ENCODE measurements around the gene ZNF646. TPM values are rescaled to one million over a fixed set of nuclear protein-coding genes. Genes with fewer than 3 reads are reported as not detected.

Gene ZNF646
- polyA plus RNA-seq, 1 donor from 2014 or later = 8.5 TPM

GRCh38 chr16:31080035-31080629 is 5.9 kb downstream of the ZNF646 start:
- Histone ChIP-seq H3K4me3 (ENCODE audit: low read length) (no peak overlapping the region), H3K27me3 (ENCODE audit: insufficient read depth, low read depth, low read length) (no peaks in the 10 kb centered on the region), H3F3A (ENCODE audit: insufficient read depth, low read length, poor library complexity, severe bottlenecking) (no peaks in the 10 kb centered on the region), H3K79me2 (replicated peaks; ENCODE audit: insufficient read depth, low read length) (peaks cover 14% of the 10 kb centered on the region), H3K9me3 (ENCODE audit: low read length) (no peaks in the 10 kb centered on the region), H3K9ac (ENCODE audit: low read length) (no peak overlapping the region), H3K27ac (ENCODE audit: low read length) (no peak overlapping the region), H4K20me1 (ENCODE audit: insufficient read depth) (no peaks in the 10 kb centered on the region), H3K4me2 (ENCODE audit: low read length) (no peak overlapping the region), H3K9me2 (ENCODE audit: insufficient read depth, low read length) (no peaks in the 10 kb centered on the region), H2AFZ (ENCODE audit: low read depth, low read length) (no peak overlapping the region), H3K36me3 (ENCODE audit: insufficient read depth, low read length) (peaks cover 11% of the 10 kb centered on the region)
- TF ChIP-seq SMC3 (conservative IDR thresholded peaks at IDR 0.05; ENCODE audit: poor library complexity) = no peak
- no peak for TF ChIP-seq EZH2 (IDR thresholded peaks at IDR 0.05; ENCODE audit: borderline replicate concordance, insufficient read depth, low read length, poor library complexity, severe bottlenecking)
- no peak for TF ChIP-seq EP300 (conservative IDR thresholded peaks at IDR 0.05; ENCODE audit: poor library complexity, severe bottlenecking)
- TF ChIP-seq MXI1 (conservative IDR thresholded peaks at IDR 0.05; ENCODE audit: poor library complexity, severe bottlenecking) = no peak
- TF ChIP-seq TAF1 (IDR thresholded peaks at IDR 0.05; ENCODE audit: low read depth) = no peak
- TF ChIP-seq, protein P1, sequence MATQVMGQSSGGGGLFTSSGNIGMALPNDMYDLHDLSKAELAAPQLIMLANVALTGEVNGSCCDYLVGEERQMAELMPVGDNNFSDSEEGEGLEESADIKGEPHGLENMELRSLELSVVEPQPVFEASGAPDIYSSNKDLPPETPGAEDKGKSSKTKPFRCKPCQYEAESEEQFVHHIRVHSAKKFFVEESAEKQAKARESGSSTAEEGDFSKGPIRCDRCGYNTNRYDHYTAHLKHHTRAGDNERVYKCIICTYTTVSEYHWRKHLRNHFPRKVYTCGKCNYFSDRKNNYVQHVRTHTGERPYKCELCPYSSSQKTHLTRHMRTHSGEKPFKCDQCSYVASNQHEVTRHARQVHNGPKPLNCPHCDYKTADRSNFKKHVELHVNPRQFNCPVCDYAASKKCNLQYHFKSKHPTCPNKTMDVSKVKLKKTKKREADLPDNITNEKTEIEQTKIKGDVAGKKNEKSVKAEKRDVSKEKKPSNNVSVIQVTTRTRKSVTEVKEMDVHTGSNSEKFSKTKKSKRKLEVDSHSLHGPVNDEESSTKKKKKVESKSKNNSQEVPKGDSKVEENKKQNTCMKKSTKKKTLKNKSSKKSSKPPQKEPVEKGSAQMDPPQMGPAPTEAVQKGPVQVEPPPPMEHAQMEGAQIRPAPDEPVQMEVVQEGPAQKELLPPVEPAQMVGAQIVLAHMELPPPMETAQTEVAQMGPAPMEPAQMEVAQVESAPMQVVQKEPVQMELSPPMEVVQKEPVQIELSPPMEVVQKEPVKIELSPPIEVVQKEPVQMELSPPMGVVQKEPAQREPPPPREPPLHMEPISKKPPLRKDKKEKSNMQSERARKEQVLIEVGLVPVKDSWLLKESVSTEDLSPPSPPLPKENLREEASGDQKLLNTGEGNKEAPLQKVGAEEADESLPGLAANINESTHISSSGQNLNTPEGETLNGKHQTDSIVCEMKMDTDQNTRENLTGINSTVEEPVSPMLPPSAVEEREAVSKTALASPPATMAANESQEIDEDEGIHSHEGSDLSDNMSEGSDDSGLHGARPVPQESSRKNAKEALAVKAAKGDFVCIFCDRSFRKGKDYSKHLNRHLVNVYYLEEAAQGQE (IDR thresholded peaks at IDR 0.05; ENCODE audit: borderline replicate concordance) = no peak
- TF ChIP-seq, protein P2, sequence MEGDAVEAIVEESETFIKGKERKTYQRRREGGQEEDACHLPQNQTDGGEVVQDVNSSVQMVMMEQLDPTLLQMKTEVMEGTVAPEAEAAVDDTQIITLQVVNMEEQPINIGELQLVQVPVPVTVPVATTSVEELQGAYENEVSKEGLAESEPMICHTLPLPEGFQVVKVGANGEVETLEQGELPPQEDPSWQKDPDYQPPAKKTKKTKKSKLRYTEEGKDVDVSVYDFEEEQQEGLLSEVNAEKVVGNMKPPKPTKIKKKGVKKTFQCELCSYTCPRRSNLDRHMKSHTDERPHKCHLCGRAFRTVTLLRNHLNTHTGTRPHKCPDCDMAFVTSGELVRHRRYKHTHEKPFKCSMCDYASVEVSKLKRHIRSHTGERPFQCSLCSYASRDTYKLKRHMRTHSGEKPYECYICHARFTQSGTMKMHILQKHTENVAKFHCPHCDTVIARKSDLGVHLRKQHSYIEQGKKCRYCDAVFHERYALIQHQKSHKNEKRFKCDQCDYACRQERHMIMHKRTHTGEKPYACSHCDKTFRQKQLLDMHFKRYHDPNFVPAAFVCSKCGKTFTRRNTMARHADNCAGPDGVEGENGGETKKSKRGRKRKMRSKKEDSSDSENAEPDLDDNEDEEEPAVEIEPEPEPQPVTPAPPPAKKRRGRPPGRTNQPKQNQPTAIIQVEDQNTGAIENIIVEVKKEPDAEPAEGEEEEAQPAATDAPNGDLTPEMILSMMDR (IDR thresholded peaks at IDR 0.05; ENCODE audit: poor library complexity, severe bottlenecking) = no peak
- TF ChIP-seq POLR2AphosphoS5 (IDR thresholded peaks at IDR 0.05) = no peak
- no peak for TF ChIP-seq RAD21 (conservative IDR thresholded peaks at IDR 0.05)

DNA sequence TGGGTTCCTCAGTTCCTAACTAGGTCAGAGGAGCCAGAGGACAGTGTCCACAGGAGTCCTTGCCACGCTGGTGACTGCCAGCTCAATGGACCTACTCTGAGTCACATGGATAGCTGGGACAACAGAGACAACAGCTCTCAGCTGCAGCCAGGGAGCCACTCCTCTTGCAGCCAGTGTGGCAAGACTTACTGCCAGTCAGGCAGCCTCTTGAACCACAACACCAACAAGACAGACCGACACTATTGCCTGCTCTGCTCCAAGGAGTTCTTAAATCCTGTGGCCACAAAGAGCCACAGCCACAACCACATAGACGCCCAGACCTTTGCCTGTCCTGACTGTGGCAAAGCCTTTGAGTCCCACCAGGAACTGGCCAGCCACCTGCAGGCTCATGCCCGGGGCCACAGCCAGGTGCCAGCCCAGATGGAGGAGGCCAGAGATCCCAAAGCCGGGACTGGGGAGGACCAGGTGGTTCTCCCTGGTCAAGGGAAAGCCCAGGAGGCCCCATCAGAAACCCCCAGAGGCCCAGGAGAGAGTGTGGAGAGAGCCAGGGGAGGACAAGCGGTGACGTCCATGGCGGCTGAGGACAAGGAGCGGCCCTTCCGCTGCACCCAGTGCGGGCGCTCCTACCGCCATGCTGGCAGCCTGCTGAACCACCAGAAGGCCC is 6.7 kb downstream of the ZNF646 start:
- Histone ChIP-seq H3K4me3 (ENCODE audit: low read length) (no peak overlapping the region), H3F3A (ENCODE audit: insufficient read depth, low read length, poor library complexity, severe bottlenecking) (no peaks in the 10 kb centered on the region), H3K36me3 (ENCODE audit: insufficient read depth, low read length) (peaks cover 11% of the 10 kb centered on the region), H2AFZ (ENCODE audit: low read depth, low read length) (no peak overlapping the region), H4K20me1 (ENCODE audit: insufficient read depth) (no peaks in the 10 kb centered on the region), H3K27ac (ENCODE audit: low read length) (no peak overlapping the region), H3K9ac (ENCODE audit: low read length) (no peak overlapping the region), H3K4me2 (ENCODE audit: low read length) (no peak overlapping the region), H3K27me3 (ENCODE audit: insufficient read depth, low read depth, low read length) (no peaks in the 10 kb centered on the region), H3K9me3 (ENCODE audit: low read length) (no peaks in the 10 kb centered on the region), H3K9me2 (ENCODE audit: insufficient read depth, low read length) (no peaks in the 10 kb centered on the region), H3K79me2 (replicated peaks; ENCODE audit: insufficient read depth, low read length) (peaks cover 7% of the 10 kb centered on the region)
- TF ChIP-seq, protein P2 (IDR thresholded peaks at IDR 0.05; ENCODE audit: poor library complexity, severe bottlenecking) = no peak
- TF ChIP-seq RAD21 (conservative IDR thresholded peaks at IDR 0.05) (no peak), MXI1 (conservative IDR thresholded peaks at IDR 0.05; ENCODE audit: poor library complexity, severe bottlenecking) (no peak), TAF1 (IDR thresholded peaks at IDR 0.05; ENCODE audit: low read depth) (no peak), EZH2 (IDR thresholded peaks at IDR 0.05; ENCODE audit: borderline replicate concordance, insufficient read depth, low read length, poor library complexity, severe bottlenecking) (no peak), POLR2AphosphoS5 (IDR thresholded peaks at IDR 0.05) (no peak), EP300 (conservative IDR thresholded peaks at IDR 0.05; ENCODE audit: poor library complexity, severe bottlenecking) (no peak), SMC3 (conservative IDR thresholded peaks at IDR 0.05; ENCODE audit: poor library complexity) (no peak)
- TF ChIP-seq, protein P1 (IDR thresholded peaks at IDR 0.05; ENCODE audit: borderline replicate concordance) = no peak
